H1 (cell line): Measurements from ENCODE around the gene SVIL. TPM values are rescaled to one million over a fixed set of nuclear protein-coding genes. Genes with fewer than 3 reads are reported as not detected.

Experiments
- CTCF ChIA-PET: fragments of 300-600 bp; sonication (Branson Sonifier 250); formaldehyde crosslinking; loops from one replicate; lab custom pipeline; 2021; ENCODE audit not compliant: partially characterized antibody; lab: Charles Lee
- POLR2A ChIA-PET: fragments of 300-600 bp; sonication (Branson Sonifier 250); formaldehyde crosslinking; loops from one replicate; lab custom pipeline; 2021; ENCODE audit warnings: inconsistent platforms; ENCODE audit not compliant: partially characterized antibody; lab: Charles Lee
- DNase-seq, 2 experiments: peaks; one replicate each; pipeline versions ENCODE4 v3.0.0 to v3.0.0-alpha.2; 2010 to 2022; ENCODE audit warnings: low spot score in 2 of 2, low read depth in 1 of 2, mixed read lengths in 1 of 2
- FAIRE-seq: peaks from 2 replicates; lab custom pipeline; 2011; peaks lifted over from hg19 to GRCh38; lab: Jason Lieb, UNC
- H2AFZ ChIP-seq: 2 replicates; pipeline ENCODE4 v1.8.1; 2012; ENCODE audit warnings: low read length, inconsistent platforms
- H2AK5ac ChIP-seq: 2 replicates; pipeline ENCODE4 v1.6.1; 2013; ENCODE audit warnings: low read depth, low read length
- H2BK120ac ChIP-seq: replicated peaks from 2 replicates; pipeline ENCODE3; 2013; ENCODE audit warnings: low read depth, low read length, inconsistent platforms
- H2BK12ac ChIP-seq: 2 replicates; pipeline ENCODE4 v1.6.1; 2013; ENCODE audit warnings: low read depth, low read length
- H2BK15ac ChIP-seq: 2 replicates; pipeline ENCODE4 v1.6.1; 2013; ENCODE audit warnings: low read length
- H2BK20ac ChIP-seq: 2 replicates; pipeline ENCODE4 v1.6.1; 2013; ENCODE audit warnings: low read length
- H2BK5ac ChIP-seq: 2 replicates; pipeline ENCODE4 v1.6.1; 2013; ENCODE audit warnings: low read depth, low read length
- H3K14ac ChIP-seq: 2 replicates; pipeline ENCODE4 v1.6.1; 2013; ENCODE audit warnings: inconsistent platforms; ENCODE audit not compliant: insufficient read length
- H3K18ac ChIP-seq: 2 replicates; pipeline ENCODE4 v1.6.1; 2013; ENCODE audit warnings: low read length; ENCODE audit errors: extremely low read depth
- H3K23ac ChIP-seq: 2 replicates; pipeline ENCODE4 v1.6.1; 2013; ENCODE audit warnings: inconsistent platforms; ENCODE audit not compliant: insufficient read length
- H3K23me2 ChIP-seq: 2 replicates; pipeline ENCODE4 v1.6.1; 2013; ENCODE audit warnings: low read depth, low read length
- H3K27ac ChIP-seq: 2 replicates; pipeline ENCODE4 v1.6.1; 2011; ENCODE audit warnings: low read depth, low read length, inconsistent platforms
- H3K27me3 ChIP-seq, 4 experiments: replicated peaks in 1 of 4; 1 replicate in 1 of 4; 2 replicates in 3 of 4; pipeline versions ENCODE4 v1.6.1 to v1.8.1; 2011 to 2013; ENCODE audit warnings: low read length in 3 of 4, mild to moderate bottlenecking in 3 of 4, inconsistent platforms in 2 of 4, mixed read lengths in 2 of 4, moderate library complexity in 1 of 4; ENCODE audit not compliant: control insufficient read depth in 3 of 4, insufficient read depth in 3 of 4; ENCODE audit errors: extremely low read depth in 1 of 4
- H3K36me3 ChIP-seq, 4 experiments: 2 replicates each; pipeline versions ENCODE4 v1.6.1 to v1.8.1; 2011 to 2013; ENCODE audit warnings: mild to moderate bottlenecking in 4 of 4, low read length in 3 of 4, moderate library complexity in 2 of 4, control low read depth in 1 of 4, inconsistent platforms in 1 of 4; ENCODE audit not compliant: insufficient read depth in 4 of 4, control insufficient read depth in 2 of 4
- H3K4ac ChIP-seq: replicated peaks from 2 replicates; pipeline ENCODE3; 2013; ENCODE audit warnings: low read length, low read depth, mixed read lengths, inconsistent platforms; ENCODE audit not compliant: insufficient read length
- H3K4me1 ChIP-seq, 4 experiments: replicated peaks in 1 of 4; 1 replicate in 1 of 4; 2 replicates in 3 of 4; pipeline versions ENCODE4 v1.6.1 to v1.8.1; 2011 to 2013; ENCODE audit warnings: low read length in 3 of 4, inconsistent platforms in 2 of 4, mixed read lengths in 1 of 4; ENCODE audit not compliant: insufficient read depth in 4 of 4, control insufficient read depth in 3 of 4
- H3K4me2 ChIP-seq, 2 experiments: 2 replicates each; pipeline versions ENCODE4 v1.6.1 to v1.8.1; 2011 to 2013; ENCODE audit warnings: low read depth in 2 of 2, low read length in 2 of 2, control low read depth in 1 of 2, inconsistent platforms in 1 of 2, mild to moderate bottlenecking in 1 of 2; ENCODE audit not compliant: insufficient read depth in 1 of 2
- H3K4me3 ChIP-seq, 4 experiments: fragments of 200-600, 300-600 bp in 1 of 4; sonication (generic), shearing (Covaris generic), sonication (Bioruptor Twin) in 1 of 4; 2 replicates each; pipeline versions ENCODE4 v1.5.1 to v1.8.1; 2011 to 2016; ENCODE audit warnings: low read length in 4 of 4, low read depth in 3 of 4, control low read depth in 2 of 4, inconsistent platforms in 2 of 4, mild to moderate bottlenecking in 2 of 4, mixed read lengths in 1 of 4, moderate library complexity in 1 of 4; ENCODE audit not compliant: insufficient read depth in 2 of 4; ENCODE audit errors: extremely low read depth in 1 of 4
- H3K56ac ChIP-seq: replicated peaks from 2 replicates; pipeline ENCODE3; 2013; ENCODE audit warnings: low read depth, mild to moderate bottlenecking, mixed read lengths, low read length, inconsistent platforms; ENCODE audit not compliant: insufficient read length
- H3K79me1 ChIP-seq: 2 replicates; pipeline ENCODE4 v1.6.1; 2013; ENCODE audit warnings: low read depth, low read length, control low read depth
- H3K79me2 ChIP-seq, 2 experiments: 2 replicates each; pipeline versions ENCODE4 v1.6.1 to v1.8.1; 2012 to 2013; ENCODE audit warnings: low read length in 2 of 2, mild to moderate bottlenecking in 2 of 2, inconsistent platforms in 1 of 2; ENCODE audit not compliant: insufficient read depth in 2 of 2, control insufficient read depth in 1 of 2
- H3K9ac ChIP-seq, 4 experiments: replicated peaks in 1 of 4; 1 replicate in 1 of 4; 2 replicates in 3 of 4; pipeline versions ENCODE4 v1.6.1 to v1.8.1; 2011 to 2013; ENCODE audit warnings: low read depth in 3 of 4, low read length in 3 of 4, control low read depth in 2 of 4, mild to moderate bottlenecking in 2 of 4, moderate library complexity in 2 of 4, inconsistent platforms in 1 of 4; ENCODE audit errors: extremely low read depth in 1 of 4
- H3K9me3 ChIP-seq, 2 experiments: 2 replicates each; pipeline versions ENCODE4 v1.6.1 to v1.8.1; 2012 to 2013; ENCODE audit warnings: mild to moderate bottlenecking in 2 of 2, moderate library complexity in 2 of 2, control low read depth in 1 of 2, inconsistent platforms in 1 of 2, low read depth in 1 of 2, low read length in 1 of 2, mixed read lengths in 1 of 2; ENCODE audit not compliant: insufficient read depth in 2 of 2
- H4K20me1 ChIP-seq, 2 experiments: replicated peaks in 1 of 2; 2 replicates each; pipeline versions ENCODE3 to v1.8.1; 2011 to 2013; ENCODE audit warnings: inconsistent platforms in 2 of 2, low read length in 2 of 2, mild to moderate bottlenecking in 1 of 2; ENCODE audit not compliant: insufficient read depth in 2 of 2, control insufficient read depth in 1 of 2
- H4K5ac ChIP-seq: 2 replicates; pipeline ENCODE4 v1.6.1; 2013; ENCODE audit warnings: low read length, low read depth, mixed read lengths, inconsistent platforms; ENCODE audit not compliant: insufficient read length
- H4K8ac ChIP-seq: 2 replicates; pipeline ENCODE4 v1.8.0; 2013; ENCODE audit warnings: mild to moderate bottlenecking, moderate library complexity, low read length, inconsistent platforms; ENCODE audit not compliant: insufficient read depth; ENCODE audit errors: extremely low read depth
- H4K91ac ChIP-seq: replicated peaks from 2 replicates; pipeline ENCODE3; 2013; ENCODE audit warnings: low read length, mixed read lengths, inconsistent platforms; ENCODE audit not compliant: insufficient read length
- BCL11A ChIP-seq, 2 experiments: IDR thresholded peaks; one replicate each; pipeline ENCODE4 v1.6.1; 2011; ENCODE audit warnings: low read depth in 2 of 2, low read length in 2 of 2, mild to moderate bottlenecking in 2 of 2
- CHD2 ChIP-seq: IDR thresholded peaks from 2 replicates; pipeline ENCODE4 v1.6.1; 2012; ENCODE audit warnings: low read length, improper control_type of control experiment
- GABPA ChIP-seq: IDR thresholded peaks from 2 replicates; pipeline ENCODE4 v1.6.1; 2011; ENCODE audit warnings: mild to moderate bottlenecking, low read length, moderate library complexity, borderline replicate concordance; ENCODE audit not compliant: insufficient read depth
- JUND ChIP-seq: IDR thresholded peaks from 2 replicates; pipeline ENCODE4 v1.6.1; 2011; ENCODE audit warnings: mild to moderate bottlenecking, improper control_type of control experiment, low read length
- KDM1A ChIP-seq: fragments of 200-600, 300-600 bp; sonication (generic); IDR thresholded peaks from 2 replicates; pipeline ENCODE4 v1.7.1; 2016; ENCODE audit warnings: mild to moderate bottlenecking, low read length, borderline replicate concordance
- RBBP5 ChIP-seq: IDR thresholded peaks from 2 replicates; pipeline ENCODE4 v1.7.1; 2012; ENCODE audit warnings: low read depth, mild to moderate bottlenecking, inconsistent platforms, low read length, moderate library complexity, borderline replicate concordance
- RNF2 ChIP-seq: fragments of 200-900, 300-1000 bp; sonication (generic); IDR thresholded peaks from 2 replicates; pipeline ENCODE4 v1.7.1; 2016; ENCODE audit warnings: borderline replicate concordance, low read depth, mild to moderate bottlenecking, antibody characterized with exemption, low read length; ENCODE audit not compliant: poor library complexity, severe bottlenecking; ENCODE audit errors: missing control alignments
- SAP30 ChIP-seq: fragments of 300-600 bp; sonication (generic); IDR thresholded peaks from 2 replicates; pipeline ENCODE4 v1.7.1; 2012; ENCODE audit warnings: low read length, moderate library complexity, mild to moderate bottlenecking, inconsistent platforms; ENCODE audit not compliant: insufficient read depth, insufficient replicate concordance
- SIRT6 ChIP-seq: IDR thresholded peaks from one replicate; pipeline ENCODE4 v1.7.1; 2012; ENCODE audit warnings: low read length, inconsistent platforms
- SIX5 ChIP-seq: IDR thresholded peaks from 2 replicates; pipeline ENCODE4 v1.6.1; 2011; ENCODE audit warnings: mild to moderate bottlenecking, low read depth, low read length
- TEAD4 ChIP-seq: IDR thresholded peaks from 2 replicates; pipeline ENCODE4 v1.6.1; 2012; ENCODE audit warnings: low read depth, low read length, inconsistent platforms, mixed read lengths
- YY1 ChIP-seq: IDR thresholded peaks from 2 replicates; pipeline ENCODE4 v1.6.1; 2011; ENCODE audit warnings: low read depth, mild to moderate bottlenecking, low read length
- WGBS, 2 experiments: shearing (Covaris generic) in 1 of 2; methylation state at CpG; one replicate each; pipeline versions ENCODE4 v1.1.6 to v1.1.7; 2013 to 2015; ENCODE audit warnings: low lambda C conversion rate in 2 of 2, mixed read lengths in 2 of 2, inconsistent platforms in 1 of 2, low coverage in 1 of 2, missing lambda C conversion rate in 1 of 2; ENCODE audit not compliant: insufficient replicate concordance in 2 of 2, insufficient coverage in 1 of 2, insufficient read length in 1 of 2; ENCODE audit errors: extremely low coverage in 1 of 2, missing lambda C conversion rate in 1 of 2; 5-methylcytosine and 5-hydroxymethylcytosine counted together
- polyA plus RNA-seq, 7 experiments: library from polyadenylated mRNA; depleted of rRNA in 3 of 7; stranded (reverse) in 5 of 7; unstranded in 2 of 7; fragments of >200 nt in 5 of 7; fragments of 200-250 nt in 2 of 7; gene quantifications; 1 replicate in 5 of 7; 2 replicates in 1 of 7; 4 replicates in 1 of 7; pipeline versions ENCODE4 v1.2.1 to v1.2.3, GENCODE V29; 2011 to 2013; ENCODE audit warnings: missing spikeins in 2 of 7, mixed read lengths in 2 of 7
- total RNA-seq: library from RNA; stranded (reverse); fragmentation: NEBNext Ultra II Directional; extraction: Animal tissue kit (Norgen Biotek cat#: 25700); gene quantifications from 2 replicates; pipeline ENCODE4 v1.2.1, GENCODE V29; 2021

Gene SVIL
- total and polyA plus RNA-seq, 2 of the 8 experiments (the other 6 are each of a cell fraction or from before 2014, with no cell fraction given): 4.7 to 15.4 TPM

DNA sequence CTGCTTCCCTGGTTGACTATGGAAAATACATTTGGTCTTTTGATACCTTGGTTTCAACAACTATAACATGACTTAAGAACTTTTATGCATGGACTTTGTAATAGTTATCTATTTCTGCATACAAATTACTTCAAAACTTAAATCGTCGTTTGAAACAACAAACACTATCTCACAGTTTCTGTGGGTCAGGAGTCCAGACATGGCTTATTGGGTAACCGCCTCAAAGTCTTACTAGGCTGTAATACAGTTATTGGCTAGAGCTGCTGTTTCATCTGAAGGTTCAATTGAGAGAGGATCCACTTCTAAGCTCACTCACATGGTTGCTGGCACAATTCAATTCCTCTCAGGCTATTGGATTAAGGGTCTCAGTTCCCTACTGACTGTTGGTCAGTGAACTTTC, 210.8 kb downstream of the SVIL start:
- no peak overlapping the region for H3K23ac ChIP-seq
- H3K36me3 ChIP-seq: no peaks in the 10 kb centered on the region
- no peak overlapping the region for H2BK5ac ChIP-seq
- H2AFZ ChIP-seq: no peak overlapping the region
- H3K27me3 ChIP-seq: no peaks in the 10 kb centered on the region
- H4K8ac ChIP-seq: no peak overlapping the region
- no peaks in the 10 kb centered on the region for H3K4me1 ChIP-seq
- TF ChIP-seq YY1 (no peak), SIRT6 (no peak), SIX5 (no peak), RNF2 (no peak), RBBP5 (no peak), SAP30 (no peak), GABPA (no peak), TEAD4 (no peak), JUND (no peak), KDM1A (no peak), BCL11A (IDR thresholded peaks at IDR 0.05; ENCODE audit: low read depth in 2 of 2, low read length in 2 of 2) (no peak), CHD2 (no peak)
- TF ChIP-seq, all 59 proteins: peak for 0
- no peak overlapping the region for H3K4me2 ChIP-seq
- H2BK120ac ChIP-seq: no peak overlapping the region
- H3K14ac ChIP-seq: no peak overlapping the region
- FAIRE-seq: no peak
- no peak overlapping the region for H3K4ac ChIP-seq
- no peak overlapping the region for H2AK5ac ChIP-seq
- no peak overlapping the region for H2BK15ac ChIP-seq
- H4K20me1 ChIP-seq: no peaks in the 10 kb centered on the region
- H3K79me2 ChIP-seq: no peaks in the 10 kb centered on the region
- POLR2A ChIA-PET: no interaction called here
- no peak overlapping the region for H4K5ac ChIP-seq
- no peak overlapping the region for H3K56ac ChIP-seq
- no peak overlapping the region for H4K91ac ChIP-seq
- no peak overlapping the region for H2BK20ac ChIP-seq
- H3K9ac ChIP-seq: no peak overlapping the region
- no peak overlapping the region for H3K18ac ChIP-seq
- no peaks in the 10 kb centered on the region for H3K9me3 ChIP-seq
- H2BK12ac ChIP-seq: no peak overlapping the region
- no peaks in the 10 kb centered on the region for H3K79me1 ChIP-seq
- no peak overlapping the region for H3K27ac ChIP-seq
- 82% methylated on average over 3 of the region's 3 CpGs; no CpG with 5 or more reads in 1 of the 2 experiments for WGBS, 2 experiments
- CTCF ChIA-PET: interaction anchor here (0.9 to 1.9 kb wide), 4 partner anchors 22 to 94 kb away, joined by 3 to 8 read pairs (median 4); no protein-coding TSS in a partner anchor
- no peaks in the 10 kb centered on the region for H3K23me2 ChIP-seq
- no peak overlapping the region for H3K4me3 ChIP-seq
- DNase-seq: no peak
